Midbrain (tissue), 1 donor: Measurements from ENCODE around the gene CLASP2.
"Not testable (repeated sequence)": the region's sequence is repeated elsewhere in the genome, so short reads cannot be mapped to it uniquely, and the experiment has no call there.

Experiments
- DNase-seq: peaks from one replicate; lab custom pipeline; 2025; lab: John Stamatoyannopoulos, UW

The CLASP2 gene

GRCh38 chr3:33451994-33452393, 266.1 kb downstream of the CLASP2 start:
- not testable (repeated sequence) for DNase-seq

GRCh38 chr3:33447958-33448357, 270.1 kb downstream of the CLASP2 start:
- no peak for DNase-seq

- not testable (repeated sequence) for DNase-seq
Measured at GRCh38 chr3:33447256-33447625, 270.8 kb downstream of the CLASP2 start.
